Breast epithelium (tissue), 4 donors: ENCODE measurements around the gene ADCK1. TPM values are rescaled to one million over a fixed set of nuclear protein-coding genes. Genes with fewer than 3 reads are reported as not detected.

Experiments used
- DNase-seq, 2 donors: peaks; one replicate each; pipeline ENCODE4 v3.0.0-alpha.2; 2019; ENCODE audit warnings: low spot score in 2 of 2
- H3K27ac ChIP-seq, 2 donors: fragments of 200-600 bp; sonication (generic) in 1 of 2; one replicate each; pipeline ENCODE4 v1.5.1; 2016 to 2019; ENCODE audit warnings: mild to moderate bottlenecking in 1 of 2
- H3K27me3 ChIP-seq, 2 donors: fragments of 200-600 bp; sonication (generic) in 1 of 2; one replicate each; pipeline versions ENCODE4 v1.5.1 to v1.6.0; 2017 to 2019; ENCODE audit warnings: control low read depth in 1 of 2, mild to moderate bottlenecking in 1 of 2
- H3K36me3 ChIP-seq: fragments of 200-600 bp; one replicate; pipeline ENCODE4 v1.5.1; 2019
- H3K4me1 ChIP-seq, 2 donors: fragments of 200-600 bp; sonication (generic); one replicate each; pipeline ENCODE4 v1.5.1; 2016 to 2019; ENCODE audit warnings: control low read depth in 1 of 2
- H3K4me3 ChIP-seq, 3 donors: fragments of 200-600 bp; sonication (generic); 1 replicate in 2 of 3; 2 replicates in 1 of 3; pipeline ENCODE4 v1.5.1; 2016 to 2019; ENCODE audit warnings: mild to moderate bottlenecking in 3 of 3, moderate library complexity in 2 of 3
- H3K9me3 ChIP-seq, 2 donors: fragments of 200-600 bp; sonication (generic) in 1 of 2; one replicate each; pipeline ENCODE4 v1.5.1; 2016 to 2019; ENCODE audit warnings: control low read depth in 1 of 2
- CTCF ChIP-seq, 3 donors: fragments of 450-650 bp; IDR thresholded peaks; one replicate each; pipeline ENCODE4 v1.5.1; 2016 to 2017; ENCODE audit warnings: antibody characterized with exemption in 3 of 3, mild to moderate bottlenecking in 3 of 3, moderate library complexity in 3 of 3
- POLR2A ChIP-seq: fragments of 450-650 bp; IDR thresholded peaks from one replicate; pipeline ENCODE4 v1.6.1; 2016; ENCODE audit warnings: antibody characterized with exemption, mild to moderate bottlenecking, moderate library complexity
- POLR2AphosphoS5 ChIP-seq, 3 donors: sonication (generic); formaldehyde crosslinking; IDR thresholded peaks; one replicate each; pipeline ENCODE4 v1.6.1; 2017; ENCODE audit warnings: antibody characterized with exemption in 3 of 3
- intact Hi-C: fragments of 100-400 bp; cut with DNase I; formaldehyde crosslinking; loops from one replicate; pipeline ENCODE4 v1.15.1; 2023; ENCODE audit warnings: low total_unique reads
- total RNA-seq, 3 donors: library from RNA; depleted of rRNA; stranded (reverse); fragments of >200 nt; gene quantifications; one replicate each; pipeline ENCODE4 v1.1.0, GENCODE V29; 2016

The ADCK1 gene
- total RNA-seq, 3 donors from 2014 or later, result 4.6 to 8.3 (median 4.9) TPM

- Histone ChIP-seq H3K27me3 (no peaks in the 10 kb centered on the region), H3K9me3 (no peaks in the 10 kb centered on the region), H3K4me1 (no peaks in the 10 kb centered on the region), H3K27ac (no peak overlapping the region), H3K4me3 (no peak overlapping the region), H3K36me3 (no peaks in the 10 kb centered on the region)
- no peak for DNase-seq
- TF ChIP-seq POLR2A (no peak), CTCF (IDR thresholded peaks at IDR 0.05) (no peak), POLR2AphosphoS5 (IDR thresholded peaks at IDR 0.05) (no peak)
- intact Hi-C loops, result no loop called here
Observed at GRCh38 chr14:77865455-77865854, 65.5 kb downstream of the ADCK1 start.

GRCh38 chr14:77866932-77867331 lies 67.0 kb downstream of the ADCK1 start:
- TF ChIP-seq POLR2AphosphoS5 (IDR thresholded peaks at IDR 0.05), result no peak
- TF ChIP-seq POLR2A, result no peak
- TF ChIP-seq CTCF (IDR thresholded peaks at IDR 0.05), result no peak
- DNase-seq, result no peak
- no peaks in the 10 kb centered on the region for H3K27me3 ChIP-seq
- intact Hi-C loops, result no loop called here
- H3K27ac ChIP-seq, result no peak overlapping the region
- H3K9me3 ChIP-seq, result no peaks in the 10 kb centered on the region
- no peak overlapping the region for H3K4me3 ChIP-seq
- no peaks in the 10 kb centered on the region for H3K36me3 ChIP-seq
- no peaks in the 10 kb centered on the region for H3K4me1 ChIP-seq

- no peaks in the 10 kb centered on the region for H3K4me1 ChIP-seq
- intact Hi-C loops, result no loop called here
- no peaks in the 10 kb centered on the region for H3K9me3 ChIP-seq
- H3K27me3 ChIP-seq, result no peaks in the 10 kb centered on the region
- no peak overlapping the region for H3K4me3 ChIP-seq
- TF ChIP-seq POLR2AphosphoS5 (IDR thresholded peaks at IDR 0.05), result no peak
- no peak for TF ChIP-seq POLR2A
- TF ChIP-seq CTCF (IDR thresholded peaks at IDR 0.05), result no peak
- no peak for DNase-seq
- H3K27ac ChIP-seq, result no peak overlapping the region
- H3K36me3 ChIP-seq, result no peaks in the 10 kb centered on the region
Observed at GRCh38 chr14:77867476-77867875, 67.6 kb downstream of the ADCK1 start.

GRCh38 chr14:77868552-77869285 lies 68.8 kb downstream of the ADCK1 start:
- no peak for DNase-seq
- no peaks in the 10 kb centered on the region for H3K36me3 ChIP-seq
- no peak overlapping the region for H3K27ac ChIP-seq
- no peaks in the 10 kb centered on the region for H3K27me3 ChIP-seq
- H3K9me3 ChIP-seq, result no peaks in the 10 kb centered on the region
- H3K4me1 ChIP-seq, result no peaks in the 10 kb centered on the region
- no peak overlapping the region for H3K4me3 ChIP-seq
- no peak for TF ChIP-seq POLR2A
- no peak for TF ChIP-seq CTCF (IDR thresholded peaks at IDR 0.05)
- no peak for TF ChIP-seq POLR2AphosphoS5 (IDR thresholded peaks at IDR 0.05)
- intact Hi-C loops, result no loop called here

DNA sequence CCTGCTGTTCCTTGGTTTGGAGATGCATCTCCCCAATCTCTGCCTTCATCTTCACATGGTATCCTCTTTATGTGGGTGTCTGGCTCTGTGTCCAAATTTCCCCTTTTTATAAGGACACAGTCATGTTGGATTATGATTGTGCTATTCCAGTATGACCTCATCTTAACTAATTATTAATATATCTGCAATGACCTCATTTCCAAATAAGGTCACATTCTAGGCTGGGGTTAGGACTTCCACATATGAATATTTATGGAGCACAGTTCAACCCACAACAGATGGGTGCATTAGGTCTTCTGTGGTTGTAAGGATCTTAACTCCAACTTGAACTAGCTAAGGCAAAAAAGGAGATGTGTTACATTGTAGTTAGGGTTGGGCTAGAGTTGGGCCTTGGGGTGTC lies 69.4 kb downstream of the ADCK1 start:
- intact Hi-C loops, result no loop called here
- H3K27me3 ChIP-seq, result no peaks in the 10 kb centered on the region
- H3K4me1 ChIP-seq, result no peaks in the 10 kb centered on the region
- H3K27ac ChIP-seq, result no peak overlapping the region
- DNase-seq, result no peak
- TF ChIP-seq POLR2A, result no peak
- TF ChIP-seq CTCF (IDR thresholded peaks at IDR 0.05), result no peak
- TF ChIP-seq POLR2AphosphoS5 (IDR thresholded peaks at IDR 0.05), result no peak
- no peaks in the 10 kb centered on the region for H3K36me3 ChIP-seq
- no peaks in the 10 kb centered on the region for H3K9me3 ChIP-seq
- no peak overlapping the region for H3K4me3 ChIP-seq
